M059J (cell line): Measurements from ENCODE around the gene MAFG. TPM values are rescaled to one million over a fixed set of nuclear protein-coding genes. Genes with fewer than 3 reads are reported as not detected.

Experiments
- DNase-seq: peaks from one replicate; pipeline ENCODE4 v3.0.0-alpha.2; 2012; ENCODE audit warnings: low read depth
- total RNA-seq: library from RNA; depleted of rRNA; stranded (reverse); fragments of >200 nt; shearing (Covaris generic); gene quantifications from 2 replicates; pipeline ENCODE4 v1.2.3, GENCODE V29; 2014

The MAFG gene
- total RNA-seq, 1 experiment from 2014 or later, result 15.1 TPM

DNA sequence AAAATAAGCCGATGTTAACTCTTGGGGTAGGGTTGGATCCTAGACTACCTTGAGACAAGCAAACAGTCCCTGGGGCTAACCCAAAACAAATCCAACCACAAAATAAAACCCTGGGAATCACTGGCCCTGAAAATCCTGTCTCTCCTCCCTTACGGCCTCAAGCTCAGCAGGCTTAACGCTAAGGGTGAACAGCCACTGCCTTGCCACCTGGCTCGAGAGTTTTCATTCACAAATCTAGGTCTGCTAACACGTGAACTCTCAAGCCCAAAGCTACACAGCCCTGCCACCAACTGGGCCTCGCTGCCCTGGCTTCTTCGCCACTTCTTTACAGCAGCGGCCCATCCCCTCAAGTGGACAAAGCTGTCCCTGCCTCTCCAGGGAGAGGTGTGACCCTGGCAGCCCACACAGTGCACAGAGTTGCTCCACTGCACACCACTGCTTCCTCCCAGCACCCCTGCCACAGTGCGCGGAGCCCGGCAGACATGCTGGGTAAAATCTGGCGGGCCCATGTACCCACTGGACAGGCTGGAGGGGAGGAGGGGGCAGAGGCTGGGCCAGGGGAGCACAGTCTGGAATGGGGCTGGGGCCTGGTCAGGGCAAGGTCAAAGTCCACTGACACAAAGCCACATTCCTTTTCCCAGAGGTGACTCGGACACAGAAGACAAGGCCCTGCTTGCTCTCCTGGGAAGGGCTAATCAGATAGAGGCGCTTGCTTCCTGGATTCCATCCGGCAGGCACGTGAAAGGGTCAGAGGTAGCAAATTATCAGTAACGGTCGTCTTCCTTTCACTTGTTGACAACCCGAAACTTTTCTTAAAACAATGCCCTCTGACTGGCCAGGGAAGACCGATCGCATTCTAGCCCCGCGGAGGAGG, 17.3 kb downstream of the MAFG start:
- peak; percentile 25 for DNase-seq

DNA sequence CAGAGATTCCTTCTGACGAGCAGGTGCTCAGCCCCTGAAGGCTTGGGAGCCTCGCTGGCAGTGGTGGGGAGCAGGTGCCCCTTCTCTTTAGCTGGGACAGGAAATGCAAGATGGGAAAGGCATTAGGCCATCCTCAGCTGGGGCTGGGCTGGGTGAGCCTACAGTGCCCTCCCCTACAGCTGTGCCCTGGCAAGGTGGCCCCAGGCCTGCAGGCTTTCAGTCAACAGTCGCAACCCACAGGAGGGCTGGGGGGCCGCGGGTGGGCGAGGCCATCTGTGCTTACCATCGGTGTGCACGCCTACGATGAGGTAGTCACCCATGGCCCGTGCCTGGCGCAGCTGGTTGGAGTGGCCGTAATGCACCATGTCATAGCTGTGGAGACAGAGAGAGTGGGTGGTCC, 18.3 kb downstream of the MAFG start:
- DNase-seq, result no peak

DNA sequence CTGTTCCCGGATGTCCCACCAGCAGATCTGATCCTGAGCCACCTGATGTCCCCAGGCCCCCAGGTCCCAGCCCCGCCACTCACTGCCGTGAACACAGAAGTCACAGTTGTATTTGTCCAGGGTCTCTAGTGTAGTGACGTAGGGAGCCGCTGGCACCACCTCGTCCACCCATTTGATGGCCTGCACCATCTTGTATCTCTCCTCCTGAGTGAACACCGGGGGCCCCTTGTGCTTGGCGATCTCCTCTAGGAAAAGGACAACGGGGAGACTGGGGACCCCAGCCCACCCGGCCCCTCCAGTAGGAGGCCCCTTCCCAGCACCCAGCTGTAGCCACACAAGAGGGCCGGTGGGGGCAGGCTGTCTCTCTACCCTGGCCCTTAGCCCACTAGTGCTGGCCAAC, 18.7 kb downstream of the MAFG start:
- DNase-seq, result no peak

DNA sequence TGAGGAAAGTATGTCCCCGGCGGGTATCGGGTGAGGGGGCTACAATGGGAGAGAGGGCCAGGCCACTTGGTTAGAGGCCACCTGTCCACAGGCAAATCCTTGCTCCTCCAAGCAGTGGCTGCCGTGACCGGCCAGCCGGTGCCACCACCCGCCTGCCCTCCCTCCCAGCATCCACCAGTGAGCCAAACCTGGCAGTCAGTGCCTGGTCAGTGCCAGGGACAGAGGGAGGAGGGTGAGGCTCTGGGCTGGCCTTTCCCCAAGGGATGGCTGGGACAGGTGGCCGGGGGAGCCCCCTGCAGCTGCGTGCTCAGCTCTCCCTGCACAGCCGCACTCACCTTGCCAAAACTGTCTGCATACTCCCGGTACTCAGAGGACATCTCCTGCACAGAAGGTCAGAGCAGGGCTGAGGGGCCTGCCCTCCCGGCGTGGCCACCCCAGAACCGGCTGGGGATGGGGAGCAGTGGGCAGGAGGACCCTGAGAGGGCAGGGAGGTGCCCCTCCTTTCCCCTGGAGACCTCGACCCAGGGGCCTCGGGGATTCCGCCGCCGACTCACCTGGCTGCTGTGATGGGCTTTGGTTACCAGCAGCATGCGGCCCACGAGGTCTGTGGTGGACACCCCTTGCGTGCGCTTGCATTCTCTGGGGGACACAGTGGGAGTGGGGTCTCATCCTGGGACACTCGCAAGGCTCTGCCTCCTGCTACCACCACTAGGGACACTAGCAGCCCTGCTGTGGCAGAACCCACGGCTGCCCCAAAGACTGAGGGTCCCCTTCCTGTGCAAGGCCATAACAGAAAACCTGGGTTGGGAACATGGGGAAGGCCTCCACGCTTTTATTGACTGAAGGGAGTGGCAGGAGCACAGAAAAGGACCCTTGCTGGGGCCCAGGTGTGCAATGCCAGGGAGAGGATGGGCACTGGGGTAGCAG, 20.1 kb downstream of the MAFG start:
- DNase-seq, result no peak

DNA sequence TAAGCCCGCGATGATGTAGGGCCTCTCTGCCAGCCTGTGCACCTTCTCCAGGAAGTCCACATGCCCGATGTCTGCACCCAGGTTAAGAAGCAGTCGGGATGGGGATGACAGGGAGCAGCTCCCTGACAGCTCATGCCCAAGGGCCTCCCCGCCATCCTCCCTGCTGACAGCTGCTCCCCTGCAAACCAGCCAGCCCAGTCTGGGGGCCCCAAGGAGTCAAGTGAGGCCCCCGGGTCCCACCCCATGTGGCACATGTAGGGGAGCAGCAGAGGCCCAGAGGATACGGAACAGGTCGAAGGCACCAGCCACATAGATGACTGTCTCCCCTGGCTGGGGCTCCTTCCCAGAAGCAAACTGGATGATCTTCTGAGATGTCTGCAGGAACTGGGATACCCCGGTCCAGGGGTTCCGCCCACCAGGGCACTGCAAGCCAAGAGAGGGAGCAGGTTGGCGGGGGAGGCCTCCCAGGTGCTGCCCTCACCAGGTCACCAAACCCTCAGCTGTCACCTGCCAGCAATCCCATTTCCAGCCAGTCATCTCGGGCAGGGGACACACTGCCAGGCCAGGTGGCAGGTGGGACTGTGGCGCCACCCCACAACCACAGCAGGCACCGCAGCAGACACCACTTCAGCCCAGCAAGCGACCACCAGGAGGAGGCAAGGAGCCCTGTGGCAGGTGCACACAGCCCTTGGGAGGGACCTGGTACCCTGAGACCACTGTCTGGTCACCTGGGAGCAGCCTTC, 20.9 kb downstream of the MAFG start:
- no peak for DNase-seq

DNA sequence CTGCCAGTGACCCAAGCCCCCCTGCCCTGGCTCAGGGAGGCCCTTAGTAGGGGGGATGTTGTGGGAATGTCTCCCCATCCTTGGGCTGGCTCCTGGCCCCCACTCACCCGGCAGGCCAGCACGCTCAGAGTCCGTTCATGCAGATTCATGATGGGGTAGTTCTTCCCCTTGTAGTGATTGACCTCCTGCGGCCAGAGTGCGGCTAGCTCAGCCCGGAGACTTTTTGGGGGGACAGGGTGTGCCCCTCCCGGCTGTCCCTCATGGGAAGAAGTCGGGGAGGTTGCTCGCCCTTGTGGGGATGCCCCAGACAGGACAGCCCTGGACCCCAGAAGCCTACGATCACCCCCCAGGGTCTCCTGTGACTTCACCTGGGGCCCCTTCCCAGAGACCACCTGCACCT, 21.5 kb downstream of the MAFG start:
- no peak for DNase-seq

DNA sequence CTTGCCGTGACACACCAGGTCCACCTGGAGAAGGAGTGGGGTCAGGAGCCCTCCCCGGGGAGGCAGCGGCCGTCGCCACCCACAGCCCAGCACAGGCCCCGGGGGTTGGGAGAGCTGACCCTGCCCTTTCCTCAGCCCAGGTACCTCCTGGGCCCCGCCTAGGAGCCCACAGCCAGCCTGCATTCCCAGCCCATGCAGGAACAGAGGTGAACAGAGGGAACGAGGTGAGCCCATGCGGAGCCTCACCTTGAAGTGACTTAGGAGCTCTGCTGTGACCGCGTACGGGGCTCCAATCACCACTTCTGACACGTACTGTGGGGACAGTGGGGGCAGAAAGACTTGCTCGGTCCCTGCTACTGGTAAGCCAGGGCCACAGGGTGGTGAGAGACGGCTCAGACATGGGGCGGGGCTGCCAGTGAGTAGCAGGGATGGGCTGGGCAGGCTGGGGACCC, 22.1 kb downstream of the MAFG start:
- no peak for DNase-seq

DNA sequence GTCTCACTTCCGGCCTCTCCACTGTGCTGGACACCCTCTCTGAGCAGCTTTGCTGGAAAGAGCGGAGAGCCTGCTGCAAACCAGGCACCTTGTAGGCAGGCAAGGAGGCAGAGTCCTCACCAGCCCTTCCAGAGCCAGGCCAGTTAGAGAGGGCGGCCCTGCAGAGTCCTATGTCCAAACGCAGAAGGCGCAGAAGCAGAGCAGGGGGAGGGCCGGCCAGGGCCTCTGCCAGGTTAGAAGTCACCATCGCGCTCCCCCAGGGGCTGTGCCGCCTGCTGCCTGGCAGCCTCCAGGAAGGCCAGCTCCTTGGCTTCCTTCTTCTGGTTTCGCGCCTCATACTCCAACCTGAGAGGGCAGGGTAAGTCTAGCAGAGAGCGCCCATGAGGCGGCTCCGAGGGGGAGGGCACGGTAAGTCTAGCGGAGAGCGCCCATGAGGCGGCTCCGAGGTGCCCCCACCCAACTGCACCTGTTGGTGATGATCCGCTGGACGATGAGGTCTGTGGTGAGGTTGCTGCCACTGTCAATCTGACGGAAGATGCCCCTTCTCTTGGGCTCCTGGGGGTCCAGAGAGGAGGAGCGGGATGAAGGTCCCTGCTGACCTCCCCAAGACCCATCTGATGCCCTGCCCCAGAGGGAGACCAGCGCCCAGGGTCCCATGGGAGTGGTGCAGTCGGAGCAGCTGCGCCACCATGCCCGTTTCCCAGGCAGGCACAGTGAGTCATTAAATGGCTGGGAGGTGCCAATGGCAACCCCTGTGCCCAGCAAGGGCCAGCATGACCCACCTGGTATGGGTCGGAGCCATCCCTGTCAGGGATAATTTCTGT, 22.7 kb downstream of the MAFG start:
- DNase-seq, result no peak

DNA sequence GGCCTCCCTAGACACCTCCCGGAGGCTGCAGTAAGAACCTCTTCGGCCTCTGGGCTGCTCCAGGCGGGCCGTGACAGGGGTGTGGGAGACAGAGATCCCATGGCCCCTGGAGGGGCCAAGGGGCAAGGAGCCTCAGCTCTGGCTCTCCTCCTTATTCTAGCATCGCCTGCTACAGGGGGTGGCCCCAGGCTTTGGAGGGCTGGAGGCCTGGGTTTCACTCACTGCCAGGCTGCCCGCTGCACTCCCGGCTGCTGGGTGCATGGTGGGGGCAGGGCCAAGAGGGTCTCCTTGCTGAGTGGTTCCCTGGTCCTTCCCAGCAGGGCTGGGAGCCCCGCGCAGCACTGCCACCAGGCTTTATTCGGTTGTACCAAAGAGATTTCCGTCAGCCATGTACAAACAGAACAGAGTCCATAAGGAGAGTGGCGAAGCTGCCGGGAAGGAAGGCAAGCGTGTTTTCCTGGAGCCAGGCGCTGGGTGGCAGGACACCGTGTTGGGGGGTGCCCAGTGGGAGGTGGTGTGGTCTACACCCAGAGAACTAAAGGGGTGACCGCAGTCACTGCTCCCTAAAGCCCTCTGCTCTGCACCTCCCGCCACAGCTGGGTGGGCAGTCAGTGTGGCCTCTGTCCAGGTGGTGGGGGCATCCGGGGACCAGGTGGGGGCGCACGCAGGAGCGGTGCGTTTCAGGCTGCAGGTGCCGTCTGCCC, 23.5 kb downstream of the MAFG start:
- no peak for DNase-seq

DNA sequence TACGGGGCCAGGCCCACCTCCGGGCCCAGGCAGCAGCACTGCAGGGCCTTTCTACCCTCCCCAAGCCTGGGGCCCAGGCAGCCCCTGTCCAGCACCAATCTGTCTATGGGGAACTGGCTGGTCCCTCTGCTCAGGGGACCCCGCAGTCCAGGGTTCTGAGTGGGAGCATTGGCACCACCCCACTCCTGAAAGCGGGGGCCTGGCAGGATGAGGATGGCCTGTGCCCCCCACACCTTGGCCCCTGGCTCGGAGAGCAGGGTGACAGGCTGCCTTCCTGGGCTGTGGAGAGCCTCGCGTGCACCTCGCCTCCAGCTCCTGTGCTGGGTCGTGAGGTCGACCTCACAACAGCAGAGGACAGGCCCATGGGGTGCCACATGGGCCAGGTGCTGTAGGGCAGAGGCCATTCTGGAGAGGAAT, 24.1 kb downstream of the MAFG start:
- DNase-seq, result no peak

DNA sequence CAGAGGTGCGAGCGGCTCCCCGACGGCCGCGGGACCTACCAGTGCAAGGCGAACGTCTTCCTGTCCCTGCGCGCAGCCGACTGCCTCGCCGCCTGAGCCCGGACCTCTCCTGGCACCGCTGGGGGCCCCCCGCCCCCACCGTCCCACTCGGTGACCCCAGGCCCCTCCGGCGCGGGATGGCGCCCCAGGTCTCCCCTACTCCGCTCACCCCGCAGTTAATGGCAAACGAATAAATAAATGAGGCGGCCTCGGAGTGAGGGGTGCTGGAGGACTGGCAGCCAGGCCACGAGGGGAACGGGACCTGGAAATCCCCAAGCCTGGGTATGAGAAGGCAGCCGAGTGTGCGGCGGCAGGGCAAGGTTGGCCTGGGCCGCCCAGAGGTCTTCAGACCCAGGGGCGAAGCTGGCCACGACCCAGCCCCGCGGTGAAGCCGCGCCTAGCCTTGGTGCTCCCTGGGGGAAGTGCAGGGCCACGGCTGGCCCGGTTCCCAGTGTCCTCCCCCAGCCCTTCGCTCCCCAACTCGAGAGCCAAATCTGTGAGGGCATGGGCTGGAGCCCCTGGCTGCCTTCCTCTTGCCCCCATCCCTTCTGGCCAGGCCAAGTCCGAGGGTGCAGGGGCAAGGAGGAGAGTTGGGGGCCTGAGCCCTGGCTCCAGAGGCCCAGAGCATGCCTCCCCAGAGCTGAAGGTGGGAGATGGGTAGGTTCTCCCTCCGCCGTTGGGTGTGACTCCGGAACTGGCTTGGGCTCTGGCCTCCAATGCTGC, 24.7 kb downstream of the MAFG start:
- DNase-seq, result no peak

DNA sequence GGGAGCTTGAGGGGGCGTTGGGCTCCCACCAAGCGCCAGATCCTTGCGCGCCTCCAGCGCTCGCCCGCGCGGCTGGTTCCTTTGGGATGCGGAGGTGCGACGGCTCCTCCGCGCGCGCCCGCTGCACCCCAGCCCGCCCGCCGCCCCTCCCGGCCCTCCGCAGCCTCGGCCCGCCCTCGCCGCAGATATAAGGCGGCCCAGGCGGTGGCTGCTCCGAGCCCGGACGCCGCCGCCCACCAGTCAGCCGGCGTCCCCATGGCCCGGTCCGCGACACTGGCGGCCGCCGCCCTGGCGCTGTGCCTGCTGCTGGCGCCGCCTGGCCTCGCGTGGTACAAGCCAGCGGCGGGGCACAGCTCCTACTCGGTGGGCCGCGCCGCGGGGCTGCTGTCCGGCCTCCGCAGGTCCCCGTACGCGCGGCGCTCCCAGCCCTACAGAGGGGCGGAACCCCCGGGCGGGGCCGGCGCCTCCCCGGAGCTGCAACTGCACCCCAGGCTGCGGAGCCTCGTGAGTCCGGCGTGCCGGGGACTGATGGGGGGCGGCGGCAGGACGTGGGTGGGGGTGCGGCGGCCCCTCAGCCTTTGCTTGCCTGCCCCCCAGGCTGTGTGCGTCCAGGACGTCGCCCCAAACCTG, 25.4 kb downstream of the MAFG start, which contains the start of gene NPB:
Gene NPB (plus strand): TSS at position 216 of the 630 bp plus-strand sequence. CDS start 40 bp downstream, at position 256.
- DNase-seq, result no peak

DNA sequence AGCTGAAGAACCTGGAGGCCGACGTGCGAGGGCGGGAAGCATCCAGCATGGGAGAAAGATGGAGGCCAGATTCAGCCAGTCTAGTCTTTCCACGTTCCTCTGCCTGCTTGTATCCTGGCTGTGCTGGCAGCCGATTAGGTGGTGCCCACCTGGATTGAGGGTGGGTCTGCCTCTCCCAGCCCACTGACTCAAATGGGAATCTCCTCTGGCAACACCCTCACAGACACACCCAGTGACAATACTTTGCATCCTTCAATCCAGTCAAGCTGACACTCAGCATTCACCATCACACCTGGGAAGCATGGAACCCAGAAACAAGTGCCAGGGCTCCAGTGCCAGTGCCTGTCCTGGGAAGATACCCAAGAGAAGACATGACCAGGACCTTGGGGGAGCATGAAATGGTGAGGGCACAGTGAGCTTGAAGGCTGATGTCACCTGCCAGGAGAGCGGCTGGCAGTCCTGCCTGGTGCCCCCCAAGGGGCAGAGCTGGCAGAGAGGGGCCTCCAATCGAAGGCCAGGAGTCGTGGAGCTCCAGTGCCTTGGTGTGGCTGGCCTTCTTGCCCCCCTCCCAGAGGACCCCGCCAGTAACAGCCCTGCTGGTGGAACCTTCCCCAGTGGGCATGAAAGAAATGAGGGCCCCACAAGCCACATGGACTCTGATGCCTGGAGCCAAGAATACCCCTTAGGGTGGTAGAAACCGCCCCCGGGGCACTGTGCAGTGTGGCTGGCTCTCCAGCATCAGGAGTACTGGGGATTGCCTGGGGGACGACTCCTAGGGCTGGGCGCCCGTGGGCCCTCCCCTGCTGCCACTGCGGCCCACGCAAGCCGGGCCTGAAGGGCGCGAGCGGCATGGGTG, 26.1 kb downstream of the MAFG start:
- DNase-seq, result no peak

DNA sequence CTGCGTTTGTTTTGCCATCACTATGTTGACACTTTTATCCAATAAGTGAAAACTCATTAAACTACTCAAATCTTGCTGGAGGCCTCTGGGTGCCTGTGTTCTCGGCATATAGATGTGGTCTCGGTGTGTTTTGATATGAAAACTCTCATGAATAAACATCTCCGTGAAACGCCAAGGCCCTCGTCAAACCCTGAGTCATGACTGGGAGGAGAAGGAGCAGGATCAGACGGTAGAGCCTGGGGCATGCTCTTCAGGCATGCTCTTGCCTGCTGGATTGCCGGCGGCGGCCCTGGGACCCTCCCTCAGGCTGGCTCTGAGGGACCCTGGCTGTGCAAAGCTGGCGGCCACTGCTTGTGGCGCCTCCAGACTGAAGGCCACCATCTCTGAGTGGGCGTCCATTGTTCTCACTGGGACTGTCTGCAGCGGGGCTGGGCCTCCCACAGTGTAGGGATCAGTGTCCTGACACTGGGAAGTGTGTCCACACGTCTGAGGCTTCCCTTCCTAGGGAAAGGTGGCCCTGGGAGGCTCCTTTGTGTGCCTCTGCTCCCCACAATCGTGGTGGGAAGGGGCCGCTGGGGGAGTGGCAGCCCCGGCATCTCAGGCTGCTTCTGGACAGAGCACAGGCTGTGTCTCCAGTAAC, 27.2 kb downstream of the MAFG start:
- peak; percentile 40 for DNase-seq

DNA sequence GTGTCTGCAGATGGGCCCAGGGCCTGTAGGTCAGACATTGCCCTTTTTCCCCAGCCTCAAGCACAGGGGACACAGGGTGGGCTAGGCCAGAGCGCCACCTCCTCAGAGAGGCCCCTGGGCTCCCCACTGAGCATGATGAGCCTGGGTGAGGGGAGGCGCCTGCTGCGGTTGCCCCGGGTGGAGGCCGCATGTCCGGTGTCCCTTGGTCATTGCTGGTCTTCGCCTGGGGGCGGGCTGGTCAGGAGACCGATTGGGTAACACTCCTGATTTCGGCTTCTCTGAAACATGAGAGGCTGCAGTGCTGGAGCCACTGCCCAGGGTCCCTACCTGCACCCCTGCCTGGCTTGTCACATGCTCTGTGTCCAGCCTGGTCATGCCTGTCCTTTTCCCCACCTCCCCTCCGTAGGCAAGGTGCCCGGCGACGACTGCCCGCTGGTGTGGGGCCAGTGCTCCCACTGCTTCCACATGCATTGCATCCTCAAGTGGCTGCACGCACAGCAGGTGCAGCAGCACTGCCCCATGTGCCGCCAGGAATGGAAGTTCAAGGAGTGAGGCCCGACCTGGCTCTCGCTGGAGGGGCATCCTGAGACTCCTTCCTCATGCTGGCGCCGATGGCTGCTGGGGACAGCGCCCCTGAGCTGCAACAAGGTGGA, 27.9 kb downstream of the MAFG start:
- DNase-seq, result no peak

DNA sequence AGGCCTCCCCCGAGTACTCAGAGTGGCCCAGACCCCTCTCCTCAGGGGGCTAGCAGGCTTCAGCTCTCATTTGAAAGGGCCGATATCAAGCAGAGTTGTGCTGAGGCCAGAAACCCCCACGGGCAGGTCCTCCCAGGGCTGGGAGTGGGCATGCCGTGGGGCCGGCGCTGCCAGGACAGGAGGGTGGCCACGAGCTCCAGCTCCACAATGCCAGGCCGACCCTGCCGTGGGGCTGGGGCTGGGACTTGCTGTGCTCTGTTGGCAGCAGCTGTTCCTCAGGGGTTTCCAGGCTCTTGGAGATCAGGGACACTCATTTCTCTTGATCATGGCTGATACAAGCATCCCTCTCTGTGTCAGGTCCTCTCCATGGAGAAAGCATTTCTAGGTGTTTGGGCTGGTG, 28.6 kb downstream of the MAFG start:
- no peak for DNase-seq
